ENCODE results near the gene OPTN. TPM values are rescaled to one million over a fixed set of nuclear protein-coding genes. Genes with fewer than 3 reads are reported as not detected.
"Not testable (repeated sequence)": the region's sequence is repeated elsewhere in the genome, so short reads cannot be mapped to it uniquely, and the experiment has no call there.

Gene OPTN
- 3.6 and 4.0 TPM in 2 replicates for total RNA-seq (2014; rRNA removed; shearing (Covaris generic))

- peak; percentile 72 to 79 for DNase-seq
- H3K27ac ChIP-seq = no peak within 1 kb of the TSS
- H3K9me3 ChIP-seq (replicated peaks) = no peaks in the 10 kb centered on the region
Measured at GRCh38 chr10:13099666-13100348, at the start of gene OPTN. TSS of gene OPTN (plus strand) at chr10:13100163. CDS start at chr10:13109123, 8,960 bp downstream.

GRCh38 chr10:13051126-13051694, 48.8 kb upstream of the OPTN start:
- H3K36me3 ChIP-seq = no peaks in the 10 kb centered on the region
- H3K9me3 ChIP-seq (replicated peaks) = no peaks in the 10 kb centered on the region
- no peak overlapping the region for H3K27ac ChIP-seq
- DNase-seq = no peak
- peaks cover 4% of the 10 kb centered on the region for H3K4me1 ChIP-seq
- no peak overlapping the region for H3K4me3 ChIP-seq
- H3K27me3 ChIP-seq = no peaks in the 10 kb centered on the region

More at GRCh38 chr10:13099666-13100348, at the start of gene OPTN:
- Histone ChIP-seq H3K4me1 (no peaks in the 10 kb centered on the region), H3K4me3 (peak within 1 kb of the TSS; percentile 79), H3K27me3 (no peaks in the 10 kb centered on the region), H3K36me3 (no peaks in the 10 kb centered on the region)

GRCh38 chr10:13053208-13053607, 46.8 kb upstream of the OPTN start:
- not testable (repeated sequence) for H3K4me3 ChIP-seq; H3K4me1 ChIP-seq; DNase-seq; H3K9me3 ChIP-seq (replicated peaks); H3K36me3 ChIP-seq; H3K27me3 ChIP-seq; H3K27ac ChIP-seq

GRCh38 chr10:13053794-13054462, 46.0 kb upstream of the OPTN start:
- DNase-seq = no peak
- H3K27ac ChIP-seq = no peak overlapping the region

GRCh38 chr10:13054844-13055243, 45.1 kb upstream of the OPTN start:
- no peak overlapping the region for H3K27ac ChIP-seq
- peaks cover 4% of the 10 kb centered on the region for H3K4me1 ChIP-seq
- H3K9me3 ChIP-seq (replicated peaks) = no peaks in the 10 kb centered on the region
- H3K4me3 ChIP-seq = no peak overlapping the region
- DNase-seq = peak; percentile 40 to 64
- no peaks in the 10 kb centered on the region for H3K27me3 ChIP-seq
- H3K36me3 ChIP-seq = no peaks in the 10 kb centered on the region

More at GRCh38 chr10:13053794-13054462, 46.0 kb upstream of the OPTN start:
- H3K9me3 ChIP-seq (replicated peaks) = no peaks in the 10 kb centered on the region
- no peak overlapping the region for H3K4me3 ChIP-seq
- no peaks in the 10 kb centered on the region for H3K27me3 ChIP-seq
- no peaks in the 10 kb centered on the region for H3K36me3 ChIP-seq
- peaks cover 4% of the 10 kb centered on the region for H3K4me1 ChIP-seq

GRCh38 chr10:13056456-13057077, 43.4 kb upstream of the OPTN start:
- Histone ChIP-seq H3K4me3 (no peak overlapping the region), H3K4me1 (peaks cover 4% of the 10 kb centered on the region), H3K36me3 (no peaks in the 10 kb centered on the region), H3K27me3 (no peaks in the 10 kb centered on the region), H3K9me3 (replicated peaks) (no peaks in the 10 kb centered on the region), H3K27ac (no peak overlapping the region)
- DNase-seq = peak in 1 of 2 experiments; percentile 47

GRCh38 chr10:13062803-13063202, 37.2 kb upstream of the OPTN start:
- H3K4me3 ChIP-seq = no peak overlapping the region

GRCh38 chr10:13066527-13066926, 33.4 kb upstream of the OPTN start:
- DNase-seq = no peak
- no peak overlapping the region for H3K4me3 ChIP-seq
- no peaks in the 10 kb centered on the region for H3K4me1 ChIP-seq
- H3K27ac ChIP-seq = no peak overlapping the region
- no peaks in the 10 kb centered on the region for H3K27me3 ChIP-seq
- H3K9me3 ChIP-seq (replicated peaks) = no peaks in the 10 kb centered on the region
- no peaks in the 10 kb centered on the region for H3K36me3 ChIP-seq

More at GRCh38 chr10:13062803-13063202, 37.2 kb upstream of the OPTN start:
- Histone ChIP-seq H3K27me3 (no peaks in the 10 kb centered on the region), H3K4me1 (no peaks in the 10 kb centered on the region), H3K36me3 (no peaks in the 10 kb centered on the region), H3K27ac (no peak overlapping the region), H3K9me3 (replicated peaks) (no peaks in the 10 kb centered on the region)
- DNase-seq = no peak

- H3K4me1 ChIP-seq = no peaks in the 10 kb centered on the region
- no peaks in the 10 kb centered on the region for H3K36me3 ChIP-seq
- H3K4me3 ChIP-seq = no peak overlapping the region
- H3K27me3 ChIP-seq = no peaks in the 10 kb centered on the region
- no peak overlapping the region for H3K27ac ChIP-seq
- no peak for DNase-seq
- H3K9me3 ChIP-seq (replicated peaks) = no peaks in the 10 kb centered on the region
Measured at GRCh38 chr10:13067431-13067830, 32.5 kb upstream of the OPTN start.

- no peaks in the 10 kb centered on the region for H3K4me1 ChIP-seq
- H3K27me3 ChIP-seq = no peaks in the 10 kb centered on the region
- no peaks in the 10 kb centered on the region for H3K9me3 ChIP-seq (replicated peaks)
- no peak overlapping the region for H3K4me3 ChIP-seq
- no peaks in the 10 kb centered on the region for H3K36me3 ChIP-seq
- no peak for DNase-seq
- no peak overlapping the region for H3K27ac ChIP-seq
Measured at GRCh38 chr10:13068071-13068470, 31.9 kb upstream of the OPTN start.

- H3K4me1 ChIP-seq = no peaks in the 10 kb centered on the region
- H3K9me3 ChIP-seq (replicated peaks) = no peaks in the 10 kb centered on the region
- no peak for DNase-seq
Measured at GRCh38 chr10:13068484-13068883, 31.5 kb upstream of the OPTN start.

GRCh38 chr10:13072339-13072738, 27.6 kb upstream of the OPTN start:
- H3K4me3 ChIP-seq = no peak overlapping the region
- no peaks in the 10 kb centered on the region for H3K36me3 ChIP-seq
- H3K27me3 ChIP-seq = no peaks in the 10 kb centered on the region
- DNase-seq = no peak
- H3K9me3 ChIP-seq (replicated peaks) = no peaks in the 10 kb centered on the region
- no peak overlapping the region for H3K27ac ChIP-seq
- no peaks in the 10 kb centered on the region for H3K4me1 ChIP-seq

More at GRCh38 chr10:13068484-13068883, 31.5 kb upstream of the OPTN start:
- Histone ChIP-seq H3K4me3 (no peak overlapping the region), H3K27ac (no peak overlapping the region), H3K27me3 (no peaks in the 10 kb centered on the region), H3K36me3 (no peaks in the 10 kb centered on the region)

GRCh38 chr10:13074563-13075451, 25.2 kb upstream of the OPTN start:
- Histone ChIP-seq H3K27ac (no peak overlapping the region), H3K36me3 (no peaks in the 10 kb centered on the region), H3K4me1 (no peaks in the 10 kb centered on the region), H3K4me3 (no peak overlapping the region), H3K9me3 (replicated peaks) (no peaks in the 10 kb centered on the region), H3K27me3 (no peaks in the 10 kb centered on the region)
- peak; percentile 51 to 78 for DNase-seq

Measured in SJCRH30 (cell line).